SIG-M5 treated with dmso at 0.1 percent for 504 hours (cell line): ENCODE results near the gene LRP2.
"Not testable (repeated sequence)": the region's sequence is repeated elsewhere in the genome, so short reads cannot be mapped to it uniquely, and the experiment has no call there.

ENCODE experiments used
- DNase-seq: peaks from one replicate; lab custom pipeline; 2025; ENCODE audit not compliant: unreplicated experiment; lab: John Stamatoyannopoulos, UW

The LRP2 gene

DNA sequence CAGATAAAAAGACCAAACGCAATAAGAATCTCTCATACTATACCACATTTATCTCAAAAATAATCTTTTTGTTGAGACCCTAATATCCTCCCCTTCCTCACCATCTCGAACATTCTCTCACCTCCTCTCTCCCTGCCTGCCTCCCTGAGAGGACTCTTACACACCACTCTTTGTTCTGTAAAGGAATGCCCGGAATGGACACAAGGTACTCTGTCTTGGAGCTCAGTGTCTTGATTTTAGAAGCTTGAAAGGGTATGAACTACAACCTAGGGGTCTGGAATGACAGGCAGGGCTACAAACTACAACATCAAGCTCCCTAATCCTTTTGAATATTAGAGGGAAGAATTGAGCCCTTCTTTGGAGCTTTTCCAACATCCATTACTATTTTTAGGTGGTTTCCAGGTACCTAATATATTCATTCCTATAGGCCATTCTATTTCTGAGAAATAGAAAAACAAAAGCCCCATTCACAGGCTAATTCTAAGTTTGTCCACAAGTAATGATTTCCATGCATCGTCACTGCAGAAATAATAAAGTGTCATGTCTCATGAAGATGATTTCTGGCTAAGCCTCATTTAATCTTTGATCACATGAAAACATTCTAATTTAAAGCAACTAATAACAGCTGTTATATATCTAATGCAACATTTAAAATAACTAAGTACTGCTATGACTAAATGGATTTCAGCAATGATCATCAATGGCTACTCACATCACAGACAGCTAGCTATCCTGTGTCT is 60.6 kb downstream of the LRP2 start:
- no peak for DNase-seq

DNA sequence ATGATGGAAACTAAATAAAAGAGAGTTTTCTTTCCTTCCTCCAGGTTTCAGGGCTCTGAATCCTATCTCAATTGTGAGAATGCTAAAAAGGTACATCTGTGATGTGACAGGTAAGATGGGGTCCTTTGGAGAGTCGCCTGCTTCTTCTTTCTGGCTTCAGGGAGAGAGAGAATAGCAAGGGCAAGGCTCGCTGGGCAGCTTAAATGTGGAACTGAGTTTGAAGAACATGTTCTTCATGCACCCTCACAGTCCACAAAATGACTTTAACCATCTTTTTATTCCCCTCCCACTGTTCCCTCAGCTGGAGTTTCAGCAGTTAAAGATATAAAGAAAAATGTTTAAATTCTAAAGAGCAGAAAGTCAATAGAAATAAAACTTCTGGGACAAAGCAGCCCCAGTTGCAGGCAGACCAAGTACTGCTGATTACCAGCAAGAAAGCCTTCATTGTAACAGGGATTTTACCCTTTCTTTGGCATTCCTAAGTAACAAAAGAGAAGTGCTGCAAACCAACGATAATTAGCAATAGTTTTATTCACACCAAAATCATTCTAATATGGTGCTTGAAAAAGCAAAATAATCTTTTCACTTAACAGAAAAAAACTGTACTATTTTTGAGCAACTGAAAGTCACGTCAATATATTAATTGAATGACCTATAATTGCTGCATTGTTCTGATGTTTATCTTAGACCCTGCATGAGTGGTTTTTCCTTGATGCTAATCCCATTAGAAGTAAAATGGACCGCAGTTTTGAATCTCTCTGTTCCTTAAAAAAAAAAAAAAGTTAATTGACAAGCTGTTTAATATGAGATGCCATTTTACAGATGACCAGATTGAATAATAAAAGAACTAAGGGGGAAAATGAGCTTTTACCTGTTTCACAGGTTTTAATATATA is 61.5 kb downstream of the LRP2 start:
- no peak for DNase-seq

DNA sequence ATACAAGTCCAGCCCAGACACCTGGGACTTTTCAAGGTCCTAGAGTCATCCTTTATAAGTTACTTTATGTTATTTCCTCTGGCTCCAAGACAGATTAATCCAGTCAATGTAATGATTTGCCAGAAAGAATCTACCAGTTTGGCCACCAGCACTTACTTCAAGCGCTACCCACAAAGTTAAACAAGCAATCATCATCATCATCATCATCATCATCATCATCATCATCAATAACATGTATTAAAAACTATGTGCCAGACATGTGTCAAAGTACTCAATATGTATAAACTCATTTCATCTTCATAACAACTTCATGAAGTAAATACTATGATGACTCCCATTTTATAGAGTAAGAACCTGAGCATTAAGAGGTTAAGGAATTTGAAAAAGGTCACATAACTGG is 64.3 kb downstream of the LRP2 start:
- DNase-seq: no peak

DNA sequence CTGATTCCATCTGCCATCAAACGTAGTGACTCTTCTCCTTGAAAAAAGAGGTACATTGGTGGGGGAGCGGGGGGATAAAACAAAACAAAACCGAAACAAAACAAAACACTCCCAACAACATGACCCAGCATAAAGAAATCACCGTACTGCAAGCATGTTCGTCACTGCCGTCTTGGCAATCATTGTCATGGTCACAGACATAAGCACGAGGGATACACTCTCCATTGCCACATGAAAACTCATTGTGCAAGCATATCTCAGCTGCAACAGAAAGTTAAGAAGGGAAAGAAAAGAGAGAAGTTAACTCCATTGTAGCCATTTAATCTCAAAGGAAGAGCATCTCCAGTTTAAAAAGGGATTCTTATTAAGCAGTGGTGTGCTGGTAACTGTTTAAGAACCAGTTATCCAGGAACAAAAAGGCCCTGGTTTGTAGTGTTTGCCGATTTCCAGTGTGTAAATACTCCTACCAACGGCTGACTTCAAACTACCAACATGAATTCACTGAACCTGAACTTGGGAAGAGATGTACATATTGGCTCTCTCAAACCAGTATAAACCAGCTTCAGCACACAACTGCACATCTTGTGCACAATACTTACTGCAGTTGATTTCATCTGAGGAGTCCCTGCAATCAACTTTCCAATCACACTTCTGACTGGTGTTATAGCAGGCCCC is 68.2 kb downstream of the LRP2 start:
- peak; percentile 36 for DNase-seq

DNA sequence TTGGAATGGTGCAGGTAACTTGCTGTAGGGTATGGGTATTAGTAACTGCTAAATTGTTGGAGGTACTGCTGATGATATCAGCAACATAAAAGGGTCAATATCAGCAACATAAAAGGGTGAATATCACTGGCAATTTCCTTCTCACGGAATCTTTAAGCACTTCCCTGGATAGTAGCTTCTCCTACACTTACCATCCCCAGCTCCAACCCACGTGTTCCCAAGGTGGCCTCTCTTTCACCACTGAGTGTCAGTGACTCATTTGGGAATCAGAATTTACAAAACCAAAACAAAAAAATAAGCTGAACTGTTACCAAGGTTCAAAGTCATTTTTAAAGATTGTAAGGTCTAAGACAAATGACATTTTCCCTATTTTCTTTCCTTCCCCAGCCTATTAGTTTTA is 70.8 kb downstream of the LRP2 start:
- DNase-seq: no peak

DNA sequence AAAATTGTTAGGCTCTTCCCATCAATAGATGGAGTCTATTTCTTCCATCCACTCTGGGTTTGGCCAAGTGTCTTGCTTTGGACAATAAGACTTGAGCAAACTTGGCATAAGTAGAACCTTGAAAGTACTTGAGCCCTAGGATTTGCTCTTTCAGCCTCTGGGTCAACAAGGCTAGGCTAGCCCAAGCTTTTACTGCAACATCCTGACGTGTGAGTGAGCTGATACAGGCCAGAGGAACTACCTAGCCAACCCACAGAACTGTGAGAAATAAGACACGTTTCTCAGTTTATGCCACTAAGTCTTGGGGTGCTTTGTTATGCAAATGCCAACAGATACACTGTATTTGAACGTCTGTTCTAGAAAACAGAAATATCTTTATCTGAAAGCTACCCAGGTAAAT is 71.9 kb downstream of the LRP2 start:
- DNase-seq: no peak

DNA sequence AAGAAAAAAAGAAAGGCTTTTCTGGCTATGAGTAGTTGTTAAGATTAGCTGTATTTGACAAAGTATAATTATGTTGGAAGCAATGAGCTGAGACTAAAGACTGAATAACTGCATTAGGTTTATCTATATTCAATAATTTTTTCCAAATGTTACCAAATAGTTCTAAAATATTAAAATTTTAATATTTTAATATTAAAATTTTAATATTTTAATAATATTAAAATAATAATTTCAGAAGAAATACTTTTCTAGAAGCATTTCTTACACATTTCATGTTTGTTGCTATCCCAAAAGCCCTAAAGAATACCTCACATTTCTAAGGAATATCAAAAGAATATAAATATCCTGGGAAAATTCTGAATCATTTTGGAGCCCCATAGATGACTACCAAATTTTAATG is 74.7 kb downstream of the LRP2 start:
- DNase-seq: no peak

DNA sequence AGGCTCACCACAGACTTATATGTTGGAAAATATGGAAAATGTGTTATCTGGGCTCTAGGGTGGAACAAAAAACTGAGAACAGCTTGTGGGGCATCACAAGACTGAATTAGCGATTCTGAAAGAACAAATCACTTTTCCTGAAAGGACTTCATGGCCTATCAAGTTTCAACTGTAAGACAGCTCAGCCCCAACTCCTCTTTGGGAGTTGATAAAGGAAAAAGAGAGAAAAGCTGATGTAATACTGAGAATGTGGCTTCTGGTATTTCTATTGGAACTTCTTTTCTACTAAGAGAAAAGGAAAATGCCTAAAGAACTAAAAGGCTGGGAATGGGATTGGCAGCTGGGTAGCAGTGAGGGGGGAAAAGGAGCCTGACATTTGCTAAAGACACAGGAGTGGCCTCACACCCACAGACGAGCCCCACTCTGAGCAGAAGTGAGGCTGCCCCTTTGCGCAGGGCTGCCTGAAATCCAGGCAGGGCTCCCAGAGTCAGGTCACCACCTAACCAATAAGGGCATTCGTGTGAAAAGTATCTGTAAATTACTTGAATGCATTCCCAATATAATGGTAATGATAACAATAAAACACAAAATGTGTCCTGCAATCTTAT is 75.6 kb downstream of the LRP2 start:
- no peak for DNase-seq

DNA sequence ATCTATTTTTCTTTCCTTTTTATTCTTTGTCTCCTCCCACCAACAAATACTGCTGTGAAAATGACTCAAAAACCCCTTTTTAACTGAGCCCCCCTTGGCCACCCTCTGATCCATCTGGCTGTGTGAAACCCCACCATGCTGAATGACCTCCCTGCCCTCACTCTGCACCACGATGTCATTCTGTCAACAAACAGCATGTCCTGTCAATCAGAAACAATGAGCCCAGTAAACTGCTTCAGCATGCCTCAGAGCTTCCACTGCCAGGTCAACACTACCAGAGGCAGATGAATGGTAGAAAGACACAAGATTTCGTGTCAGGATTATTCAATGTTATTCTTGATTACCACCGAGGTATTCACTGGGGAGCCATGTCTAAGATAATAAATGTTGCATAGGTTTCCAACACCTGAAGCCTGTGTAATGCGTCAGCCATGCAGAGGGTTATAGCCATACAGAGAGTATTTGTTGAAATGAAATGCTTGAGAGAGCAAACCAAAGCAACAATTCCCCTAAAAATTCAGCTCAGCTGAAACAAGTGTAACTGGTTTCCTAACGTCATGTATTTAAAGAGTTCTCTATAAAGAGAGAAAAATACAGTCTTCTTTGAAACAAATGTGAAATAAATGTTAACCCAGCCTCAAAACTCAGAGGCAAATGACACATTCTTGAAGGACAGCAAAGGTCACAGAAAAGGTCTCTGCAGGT is 76.7 kb downstream of the LRP2 start:
- DNase-seq: no peak

DNA sequence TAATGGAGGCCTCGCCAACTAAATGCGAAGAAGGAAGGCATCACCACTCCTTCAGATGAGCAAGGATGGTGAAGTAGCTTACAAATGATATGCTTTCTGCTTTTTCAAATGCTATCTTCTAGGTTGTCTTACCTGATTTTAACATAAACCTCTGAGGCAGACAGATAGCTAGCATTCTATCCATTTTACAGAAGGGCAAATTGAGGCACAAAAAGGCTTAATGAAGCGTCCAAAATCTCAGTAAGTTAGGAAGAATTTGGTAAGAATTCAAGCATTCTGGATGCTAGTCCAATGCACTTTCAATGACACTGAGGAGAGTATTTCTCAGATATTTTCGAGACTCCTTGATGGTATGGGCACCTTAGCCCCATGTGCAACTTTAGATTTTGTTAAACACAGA is 81.8 kb downstream of the LRP2 start:
- DNase-seq: no peak

DNA sequence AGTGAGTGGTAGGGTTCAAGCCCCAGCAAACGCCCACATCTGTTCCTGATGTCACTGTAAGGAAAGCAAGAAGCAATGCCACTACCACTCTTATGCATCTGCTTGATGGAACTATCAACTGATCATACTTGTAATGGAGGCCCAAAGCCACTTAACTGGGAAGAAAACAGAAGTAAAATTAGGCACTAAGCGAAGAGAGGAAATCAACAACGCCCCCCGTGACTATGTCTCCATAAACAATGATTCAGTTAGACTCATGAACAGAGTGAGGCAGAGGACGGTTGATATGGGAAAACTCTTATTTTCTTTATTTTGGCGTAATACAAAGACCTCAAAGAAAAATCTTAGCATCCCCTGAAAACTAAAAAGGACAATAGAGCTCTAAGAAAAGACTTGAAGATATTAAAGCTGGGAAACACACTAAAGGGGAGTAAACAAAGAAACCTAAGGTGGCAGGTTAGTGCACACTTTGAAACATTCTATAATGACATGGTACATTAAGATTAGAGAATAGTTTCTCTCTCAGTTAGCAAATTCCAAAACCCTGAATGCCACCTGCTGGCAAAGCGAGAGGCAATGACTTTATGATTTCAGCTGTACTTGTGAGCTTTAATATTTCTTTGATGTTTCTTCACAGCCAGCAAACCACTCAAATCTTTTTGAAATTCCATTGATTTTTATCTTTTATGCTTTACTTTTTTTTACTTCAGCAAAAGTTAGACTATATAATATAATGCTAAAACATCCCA is 86.5 kb downstream of the LRP2 start:
- peak; percentile 32 for DNase-seq

DNA sequence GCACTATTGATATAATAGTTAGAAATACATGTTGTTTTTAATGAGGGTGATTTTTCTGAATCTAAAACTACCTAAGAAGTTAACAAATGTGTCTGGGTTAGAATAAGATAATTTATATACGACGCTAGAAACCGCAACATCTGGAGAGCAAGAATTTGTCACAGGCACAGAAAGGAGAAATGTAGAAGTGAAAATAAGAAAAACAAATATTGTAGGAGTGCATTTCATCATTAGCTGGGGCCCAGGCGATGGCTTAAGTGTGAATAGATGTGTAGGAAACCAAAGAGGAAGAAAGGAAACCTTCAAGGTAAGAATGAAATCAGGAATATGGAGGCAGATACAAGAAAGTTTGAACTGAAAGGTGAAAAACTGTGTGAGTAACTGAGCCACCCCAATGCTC is 90.3 kb downstream of the LRP2 start:
- DNase-seq: peak; percentile 3

DNA sequence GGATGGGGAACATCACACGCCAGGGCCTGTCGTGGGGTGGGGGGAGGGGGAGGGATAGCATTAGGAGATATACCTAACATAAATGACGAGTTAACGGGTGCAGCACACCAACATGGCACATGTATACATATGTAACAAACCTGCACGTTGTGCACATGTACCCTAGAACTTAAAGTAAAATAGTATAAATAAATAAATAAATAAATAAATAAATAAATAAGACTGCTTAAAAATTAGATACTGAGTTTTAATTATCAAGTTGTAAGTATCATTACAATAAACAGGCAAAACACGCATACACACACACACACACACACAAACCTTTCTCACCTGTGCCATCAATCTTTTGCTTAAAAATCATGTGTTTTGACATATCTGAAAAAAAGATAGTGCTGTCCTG is 91.8 kb downstream of the LRP2 start:
- not testable (repeated sequence) for DNase-seq

DNA sequence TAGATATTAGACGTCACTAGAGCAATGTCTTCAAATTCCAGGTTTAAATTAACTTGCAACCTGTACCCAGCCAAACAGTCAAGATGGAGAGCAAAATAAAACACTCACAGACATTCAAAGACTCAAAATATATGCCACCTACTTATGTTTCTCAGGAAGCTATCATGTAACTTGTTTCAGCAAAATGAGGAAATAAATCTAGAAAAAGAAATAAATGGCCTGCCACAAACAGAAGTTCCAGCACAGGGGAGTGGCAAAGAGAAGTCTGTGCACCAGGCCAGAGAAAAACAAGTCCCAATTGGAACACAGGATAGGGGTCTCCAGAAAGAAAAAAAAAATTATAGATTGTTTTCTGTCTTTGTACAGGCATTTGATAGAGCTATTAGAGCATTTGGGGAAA is 96.7 kb downstream of the LRP2 start:
- no peak for DNase-seq

DNA sequence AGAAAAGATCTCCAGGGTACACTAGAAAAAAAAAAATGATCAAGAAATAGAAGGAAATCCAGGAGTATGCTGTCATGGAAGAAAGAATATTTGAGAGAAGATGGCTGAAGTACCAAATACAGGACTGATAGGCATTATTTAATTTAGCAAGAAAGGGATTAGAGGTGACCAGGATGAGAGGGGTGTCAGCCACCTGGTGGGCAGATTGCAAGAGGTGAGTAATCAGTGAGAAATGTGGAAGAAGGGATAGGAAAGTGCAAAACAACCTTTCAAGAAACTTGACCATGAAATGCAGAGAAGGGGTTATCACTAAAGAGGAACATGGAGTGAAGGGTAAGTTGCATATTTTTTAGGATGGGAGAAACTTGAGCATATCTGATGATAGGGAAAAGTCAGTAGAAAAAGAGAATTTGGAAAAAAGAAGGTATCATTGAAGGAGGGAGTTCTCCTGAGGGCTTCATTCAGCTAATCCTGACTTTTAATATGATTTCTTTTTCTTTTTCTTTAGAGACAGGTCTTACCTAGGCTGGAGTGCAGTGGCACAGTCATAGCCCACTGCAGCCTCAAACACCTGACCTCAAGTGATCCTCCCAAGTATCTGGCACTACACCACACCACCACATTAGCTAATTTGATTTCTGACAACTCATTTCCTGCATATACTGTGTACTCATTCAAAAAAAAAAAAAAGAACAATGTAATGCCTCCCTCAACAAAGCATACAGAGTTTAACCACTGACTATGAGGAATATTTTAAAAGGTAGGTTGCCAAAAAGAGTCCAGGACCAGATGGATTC is 101.3 kb downstream of the LRP2 start:
- no peak for DNase-seq

DNA sequence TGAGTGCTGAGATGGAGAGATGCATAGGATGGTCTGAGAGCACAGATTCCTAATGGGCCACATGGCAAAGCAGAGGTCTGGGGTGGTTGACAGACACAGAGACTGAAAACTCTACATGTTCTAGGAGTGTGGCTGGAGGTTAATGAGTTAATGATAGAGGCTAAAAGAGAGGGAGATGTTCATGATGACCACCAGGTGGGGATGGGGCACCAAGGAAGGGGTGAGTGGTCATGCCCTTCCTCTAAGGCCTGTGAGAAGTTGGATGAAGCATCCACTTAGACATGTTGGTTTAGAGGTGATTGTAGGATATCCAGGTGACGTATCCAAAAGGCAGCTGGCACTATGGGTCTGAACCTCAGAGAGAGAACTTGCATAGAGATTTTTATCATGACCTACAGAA is 102.1 kb downstream of the LRP2 start:
- no peak for DNase-seq

DNA sequence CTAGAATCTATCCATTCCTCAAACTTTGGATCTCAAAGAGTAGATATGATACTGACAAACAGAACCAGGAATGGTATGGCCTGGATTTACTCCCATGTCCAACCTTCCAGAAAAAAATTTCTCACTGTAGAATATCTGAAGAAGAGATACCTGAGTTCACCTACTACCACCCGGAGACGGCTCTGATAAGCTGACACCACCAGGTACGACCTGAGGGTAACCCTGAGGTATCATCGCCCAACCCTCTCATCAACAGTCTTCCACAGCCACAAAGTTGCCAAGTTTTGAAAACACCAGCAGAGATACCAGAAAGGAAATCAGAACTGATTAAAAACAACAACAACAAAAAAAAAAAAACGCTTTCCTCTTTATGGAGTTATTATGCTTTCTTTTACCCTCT is 102.9 kb downstream of the LRP2 start:
- no peak for DNase-seq

DNA sequence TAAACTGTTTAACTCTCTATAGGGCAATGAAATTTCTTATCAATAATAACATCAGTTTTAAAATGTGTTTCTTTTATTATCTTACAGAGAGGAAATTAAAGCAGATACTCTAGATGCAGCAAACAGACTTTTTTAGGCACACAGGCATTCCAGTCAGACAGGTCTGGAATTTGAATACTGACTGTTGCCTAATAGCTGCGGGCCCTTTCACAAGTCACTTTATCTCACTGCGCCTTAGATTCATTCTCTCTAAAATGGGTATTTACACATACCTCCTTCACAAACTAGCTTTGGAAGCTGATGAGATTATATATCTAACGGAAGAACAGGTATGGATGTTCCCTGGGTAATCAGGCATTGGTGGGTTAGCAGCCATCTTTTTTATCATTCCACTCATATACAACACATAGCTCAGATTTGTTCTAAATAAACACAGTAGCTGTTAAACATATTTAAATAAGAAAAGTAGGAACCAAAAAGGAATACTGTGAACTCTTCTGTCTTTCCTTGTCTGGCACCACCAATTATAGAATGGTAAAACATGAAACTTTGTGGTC is 104.2 kb downstream of the LRP2 start:
- peak; percentile 5 for DNase-seq

DNA sequence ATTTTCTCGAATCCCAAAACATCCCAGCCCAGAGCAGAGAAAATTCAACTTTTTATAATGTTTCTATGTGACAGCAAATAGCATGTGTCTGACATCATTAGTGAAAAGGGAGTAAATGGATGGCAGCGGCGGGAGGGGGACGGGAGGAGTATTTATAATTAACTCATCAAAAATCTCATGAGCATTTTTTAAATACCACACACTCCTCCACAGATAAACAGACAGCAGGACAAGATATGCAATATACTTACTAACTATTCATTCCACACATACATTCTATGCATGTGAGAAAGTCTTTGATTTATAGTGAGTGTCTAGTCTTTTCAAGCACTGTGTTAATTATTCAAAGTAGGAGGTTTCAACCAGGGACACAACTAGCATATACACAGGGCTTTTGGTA is 107.6 kb downstream of the LRP2 start:
- DNase-seq: no peak
